ENCODE data around the gene C8A. TPM values are rescaled to one million over a fixed set of nuclear protein-coding genes. Genes with fewer than 3 reads are reported as not detected.

The C8A gene
- total RNA-seq, 1 donor from 2014 or later, result 0.16 TPM

DNA sequence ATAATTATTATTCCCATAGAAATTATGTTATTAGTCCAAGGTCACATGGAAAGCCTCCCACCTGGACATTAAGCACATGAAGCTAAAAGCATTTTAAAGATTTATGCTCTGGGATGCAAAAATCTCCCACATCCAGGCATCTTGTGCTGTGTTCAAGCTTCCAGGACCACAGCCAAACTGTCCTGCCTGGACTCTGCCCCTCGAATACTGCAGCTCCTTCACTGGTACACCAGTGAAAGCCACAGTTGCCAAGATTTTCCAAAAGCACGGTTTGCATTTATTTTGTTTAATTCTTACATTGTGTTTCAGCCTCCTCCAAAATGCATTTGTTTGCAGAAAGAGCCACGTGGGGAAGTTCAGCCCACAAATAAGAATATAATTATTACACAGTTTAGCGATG is 72.6 kb downstream of the C8A start:
- no peak for DNase-seq (ENCODE audit: low spot score)

DNA sequence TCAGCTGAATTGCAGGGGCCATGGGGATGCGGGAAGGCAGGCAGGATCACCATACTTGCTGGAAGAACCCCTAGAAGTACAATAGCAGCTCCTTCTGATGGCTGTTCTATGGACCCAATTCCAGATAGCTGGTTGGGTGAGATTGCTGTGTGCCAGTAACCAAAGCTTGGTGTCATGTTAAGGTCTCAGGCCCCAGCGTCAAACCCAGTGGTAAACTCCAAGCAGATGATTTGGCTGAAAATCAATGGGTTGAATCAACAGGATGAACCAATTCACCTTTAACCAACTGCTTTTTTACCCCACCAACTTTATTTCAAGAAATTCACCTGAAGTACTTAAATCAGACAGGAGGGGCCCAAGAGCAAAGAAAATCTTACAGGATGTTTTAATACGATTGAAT is 73.4 kb downstream of the C8A start:
- DNase-seq (ENCODE audit: low spot score), result no peak

DNA sequence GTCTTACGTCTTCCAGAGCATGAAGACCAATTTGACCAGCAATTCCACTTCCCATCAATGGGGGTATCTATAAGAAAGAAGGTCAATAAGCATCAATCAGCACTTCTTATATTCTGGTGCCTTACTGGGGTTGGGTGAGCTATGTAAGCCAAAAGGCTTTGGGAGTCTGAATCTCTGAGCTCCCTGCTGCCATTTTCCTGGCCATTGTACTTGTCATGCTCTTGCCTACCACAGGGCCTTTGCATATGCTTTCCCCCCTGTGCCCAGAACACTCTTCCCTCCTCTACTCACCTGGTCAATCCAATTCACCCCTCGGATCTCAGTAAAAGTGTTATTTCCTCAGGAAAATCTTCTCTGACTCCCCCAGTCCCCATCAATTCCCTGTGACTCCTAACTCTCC is 74.9 kb downstream of the C8A start:
- DNase-seq (ENCODE audit: low spot score), result no peak

DNA sequence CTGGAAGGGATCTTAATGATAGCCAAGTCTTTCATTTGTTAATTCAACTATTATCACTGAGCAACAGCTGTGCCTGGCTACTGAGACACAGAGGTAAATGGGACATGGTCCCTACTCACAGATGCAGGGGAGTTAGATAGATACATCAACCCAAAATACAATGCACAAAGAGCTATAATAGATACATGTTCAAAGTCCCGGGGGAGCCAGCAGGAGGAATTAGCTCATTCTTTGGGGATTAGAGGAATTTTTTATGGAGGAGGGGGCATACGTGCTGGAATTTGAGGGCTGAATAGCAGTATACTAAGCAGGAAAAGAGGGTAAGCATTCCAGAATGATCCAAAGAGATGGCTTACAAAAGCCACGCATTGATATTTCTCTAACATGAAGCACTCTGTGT is 76.6 kb downstream of the C8A start:
- no peak for DNase-seq (ENCODE audit: low spot score)

DNA sequence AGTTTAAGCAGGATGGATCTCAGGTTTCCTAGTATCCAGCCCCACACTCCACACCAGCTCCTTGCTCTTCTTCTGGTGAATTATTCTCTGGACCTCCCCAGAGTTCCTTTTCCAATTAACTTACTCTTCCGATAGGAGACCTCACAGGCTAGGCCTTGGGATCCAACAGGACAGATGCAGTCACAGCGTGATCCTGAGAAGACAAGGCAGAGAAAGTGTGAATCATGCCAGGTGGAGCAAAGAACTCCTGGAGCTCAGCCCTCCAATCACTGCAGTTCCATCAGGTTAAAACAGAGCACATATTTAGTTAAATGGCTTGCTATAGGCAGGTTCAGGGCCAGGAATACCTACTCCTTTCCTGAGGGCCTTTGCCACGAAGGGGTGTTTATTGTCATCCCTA is 77.1 kb downstream of the C8A start:
- DNase-seq (ENCODE audit: low spot score), result no peak

DNA sequence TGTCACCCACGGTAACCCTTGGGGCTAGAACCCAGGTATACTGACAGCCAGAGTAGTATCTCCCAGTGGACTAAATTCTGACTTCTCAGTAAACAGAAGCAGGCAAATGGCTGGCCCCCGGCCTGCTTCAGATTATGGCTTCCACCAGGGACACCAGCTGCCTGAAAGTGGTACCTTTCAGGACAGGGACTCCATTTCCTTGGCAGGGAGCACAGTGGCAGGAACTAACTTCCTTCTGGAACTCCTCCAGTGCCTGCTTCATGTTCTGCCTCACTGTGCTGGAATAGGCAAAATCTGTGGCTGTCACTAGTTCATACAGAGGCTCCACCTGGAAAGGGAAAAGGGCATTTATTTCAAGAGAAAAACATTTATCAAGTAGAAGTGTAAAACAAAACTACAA is 78.6 kb downstream of the C8A start:
- DNase-seq (ENCODE audit: low spot score), result no peak

DNA sequence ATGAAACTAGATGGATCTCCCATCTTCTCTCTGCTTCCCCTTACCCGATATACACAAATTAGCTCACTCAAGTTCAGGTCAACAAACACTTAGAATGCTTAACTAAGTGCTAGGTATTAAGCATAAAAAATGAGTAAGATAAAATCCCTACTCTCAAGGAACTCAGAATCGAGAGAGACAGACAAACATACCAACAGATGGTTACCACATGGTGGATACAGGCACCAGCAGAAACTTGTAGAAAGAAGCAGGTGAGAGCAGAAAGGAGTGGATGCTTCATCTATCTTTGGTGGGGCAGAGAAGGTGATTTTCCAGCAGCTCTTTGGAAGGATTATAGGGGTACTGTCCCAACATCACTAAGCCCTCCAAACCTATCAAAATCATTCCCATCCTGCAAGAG is 79.0 kb downstream of the C8A start:
- no peak for DNase-seq (ENCODE audit: low spot score)

DNA sequence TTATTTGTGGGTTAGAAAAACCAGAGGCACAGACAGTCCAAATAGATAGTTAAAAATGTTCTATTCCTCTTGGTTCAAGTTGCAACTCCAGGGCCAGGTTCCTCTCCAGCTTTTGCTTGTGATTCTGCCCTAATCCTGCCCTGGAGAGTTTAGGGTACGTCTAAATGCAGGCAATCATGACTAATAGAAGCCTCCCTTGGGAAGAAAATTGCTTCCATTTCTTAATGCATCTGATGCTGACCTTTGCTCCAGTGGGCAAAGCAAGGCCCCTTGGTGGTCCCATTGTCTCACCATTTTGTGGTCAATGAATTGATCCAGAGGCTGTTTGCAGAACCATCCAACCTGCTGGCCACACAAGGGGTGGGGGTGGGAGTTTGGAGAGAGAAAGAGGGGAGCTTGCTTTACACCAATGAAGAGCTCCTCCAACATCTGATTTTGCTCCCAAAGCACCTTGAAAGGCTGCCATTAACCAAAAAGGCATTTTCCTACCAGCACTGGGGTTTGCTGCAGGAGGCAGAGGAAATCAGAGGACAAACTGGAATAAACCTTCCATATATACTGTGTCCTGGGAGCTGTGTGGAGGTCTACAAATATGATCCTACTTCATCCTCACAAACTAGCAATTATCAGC is 79.9 kb downstream of the C8A start:
- DNase-seq (ENCODE audit: low spot score), result no peak

DNA sequence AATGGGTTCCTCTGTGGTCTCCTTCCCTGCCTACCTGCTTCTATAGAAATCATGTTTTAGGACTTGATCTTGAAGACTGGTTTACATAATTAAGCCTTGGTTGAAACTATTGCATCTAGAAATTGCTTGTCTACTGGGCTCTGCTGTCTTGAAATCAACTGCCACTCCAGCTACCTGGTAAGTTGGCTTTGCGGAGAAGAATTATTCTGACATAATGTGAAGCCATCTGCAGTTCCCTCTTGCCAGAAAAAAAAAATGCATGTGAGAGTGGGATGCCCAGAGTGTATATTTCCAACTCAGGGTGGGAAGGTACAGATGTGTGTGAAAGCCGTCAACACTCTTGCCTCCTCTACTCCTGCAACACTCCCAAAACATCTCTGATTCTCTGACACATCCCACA is 84.0 kb downstream of the C8A start:
- DNase-seq (ENCODE audit: low spot score), result no peak

DNA sequence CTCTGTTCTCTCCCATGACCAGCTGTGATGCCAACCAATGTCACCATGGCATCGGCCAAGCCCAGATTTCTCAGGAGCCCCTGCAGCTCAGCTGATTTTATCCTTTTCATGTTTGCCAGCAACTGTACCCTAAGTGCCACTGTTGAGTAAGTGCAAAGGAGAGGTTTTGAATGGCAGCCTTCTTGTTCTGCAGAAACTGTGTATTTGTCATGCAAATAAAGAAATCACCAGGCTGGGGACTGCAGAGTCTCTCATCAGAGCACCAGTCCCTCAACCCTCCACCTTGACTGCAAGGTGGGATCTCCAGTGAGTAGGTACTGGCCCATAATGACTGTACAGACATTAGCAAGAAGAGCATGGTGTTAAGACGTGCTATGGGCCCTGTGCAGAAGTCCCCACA is 84.6 kb downstream of the C8A start:
- no peak for DNase-seq (ENCODE audit: low spot score)

DNA sequence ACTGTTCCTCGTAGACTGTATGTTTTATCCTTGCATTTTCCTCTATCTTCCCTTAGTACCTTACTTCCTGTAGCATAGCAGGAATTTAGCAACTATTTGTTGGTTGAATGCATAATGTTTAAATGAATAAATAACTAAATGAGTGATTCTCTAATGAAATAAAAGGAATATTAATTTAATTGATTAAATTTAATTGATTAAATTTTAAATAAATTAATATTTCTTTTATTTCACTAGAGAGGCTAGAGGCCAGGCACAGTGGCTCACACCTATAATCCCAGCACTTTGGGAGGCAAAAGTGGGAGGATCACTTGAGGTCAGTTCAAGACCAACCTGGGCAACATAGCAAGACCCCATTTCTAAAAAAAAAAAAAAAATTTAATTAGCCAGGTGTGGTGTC is 85.4 kb downstream of the C8A start:
- DNase-seq (ENCODE audit: low spot score), result no peak

DNA sequence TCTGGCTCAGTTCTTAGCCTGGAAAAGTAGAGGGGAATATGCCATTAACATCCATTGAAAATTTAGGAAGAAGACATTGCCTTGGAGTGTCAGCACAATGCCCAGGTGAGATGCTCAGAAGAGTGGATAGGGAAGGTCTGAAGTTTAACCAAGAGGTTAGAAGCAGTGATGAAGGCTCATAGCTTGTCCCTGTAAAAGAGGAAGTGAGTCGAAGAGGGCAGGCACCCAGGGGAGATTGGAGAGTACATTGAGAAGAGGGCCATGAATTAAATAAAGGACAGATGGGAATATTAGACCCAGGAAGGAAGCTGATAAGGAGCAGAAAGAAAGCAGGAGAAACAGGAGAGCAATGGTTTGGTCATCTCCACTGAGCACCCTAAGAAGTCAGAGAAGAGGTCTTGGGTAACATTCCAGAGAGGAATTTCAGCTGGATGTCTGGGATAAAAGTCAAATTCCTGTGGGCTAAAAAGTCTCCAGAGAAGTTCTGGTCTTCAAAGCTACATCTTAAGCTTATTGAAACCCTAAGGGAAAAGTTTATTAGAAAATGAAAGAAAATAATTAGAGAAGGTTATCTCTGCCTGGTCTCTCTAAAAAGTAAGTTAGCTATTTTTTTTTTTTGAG is 93.9 kb downstream of the C8A start:
- DNase-seq (ENCODE audit: low spot score), result no peak

DNA sequence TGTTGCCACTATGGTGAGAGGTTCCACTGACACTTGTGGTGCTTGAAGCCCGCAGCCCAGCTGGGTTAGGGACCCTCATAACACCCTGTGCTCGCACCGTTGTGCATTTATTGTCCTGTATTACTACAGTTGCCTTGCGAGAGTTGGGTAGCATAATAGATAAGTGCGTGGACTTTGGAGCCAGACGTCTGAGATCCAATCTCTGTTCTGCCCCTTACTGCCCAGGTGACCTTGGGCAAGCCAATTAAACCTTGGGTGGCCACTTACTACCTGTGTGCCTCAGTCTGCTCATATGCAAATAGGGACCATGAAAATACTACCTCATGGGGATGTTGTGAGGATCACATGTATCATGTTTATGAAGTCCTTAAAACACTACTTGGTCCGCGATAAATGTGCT is 97.9 kb downstream of the C8A start:
- no peak for DNase-seq (ENCODE audit: low spot score)

DNA sequence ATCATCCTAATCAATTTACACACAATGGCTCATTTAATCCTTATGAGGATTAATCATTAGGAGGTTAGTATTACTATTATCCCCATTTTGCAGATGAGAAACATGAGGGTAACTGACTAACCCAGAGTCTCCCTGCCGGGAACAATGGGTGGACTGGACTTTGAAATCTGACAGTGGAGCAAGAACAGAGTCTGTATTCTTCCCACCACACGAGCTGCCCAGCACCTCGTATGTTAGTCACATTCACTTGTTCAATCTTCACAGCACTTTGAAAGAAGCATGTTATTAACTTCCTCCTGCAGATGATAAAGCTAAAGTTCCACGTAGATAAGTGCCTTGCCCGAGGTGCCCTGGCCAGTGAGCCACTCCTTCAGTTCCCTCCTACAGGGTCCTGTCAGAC is 98.8 kb downstream of the C8A start:
- DNase-seq (ENCODE audit: low spot score), result no peak

DNA sequence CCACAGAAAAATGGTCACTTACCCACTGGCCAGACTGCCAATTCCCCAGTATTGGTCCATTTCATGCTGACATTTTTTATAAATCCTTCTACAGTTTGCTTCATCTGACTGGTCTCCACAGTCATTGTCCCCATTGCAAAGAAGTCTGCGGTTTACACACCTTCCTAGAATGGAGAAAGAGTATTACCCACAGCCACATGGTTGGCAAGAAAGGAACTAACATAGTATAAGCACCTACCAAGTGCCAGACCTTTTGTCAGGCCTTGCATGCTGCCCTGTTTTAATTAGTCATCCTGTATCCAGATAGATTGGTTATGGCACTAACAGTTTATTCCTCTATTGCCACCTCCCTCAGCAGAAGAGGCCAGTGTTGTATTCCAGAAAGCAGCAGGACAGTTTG is 100.1 kb downstream of the C8A start:
- DNase-seq (ENCODE audit: low spot score), result no peak

DNA sequence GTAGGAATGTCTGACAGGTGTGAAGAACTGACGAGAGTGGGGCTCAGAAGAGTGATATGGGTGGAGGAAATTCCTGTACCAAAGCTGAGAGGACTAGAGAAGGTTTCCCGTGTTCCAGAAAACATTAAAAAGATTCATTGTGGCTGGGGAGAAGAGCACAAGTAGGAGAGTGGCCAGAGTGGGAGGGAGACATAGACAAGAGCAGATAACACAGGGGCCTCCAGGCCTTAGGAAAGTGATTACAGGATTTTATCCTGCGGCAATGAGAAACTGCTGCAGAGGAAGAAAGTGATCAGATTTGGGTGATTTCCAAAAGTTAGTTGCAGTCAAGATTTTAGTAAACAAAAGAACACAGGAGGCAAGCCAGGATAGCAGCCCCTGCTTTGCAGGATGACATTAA is 103.3 kb downstream of the C8A start:
- no peak for DNase-seq (ENCODE audit: low spot score)

DNA sequence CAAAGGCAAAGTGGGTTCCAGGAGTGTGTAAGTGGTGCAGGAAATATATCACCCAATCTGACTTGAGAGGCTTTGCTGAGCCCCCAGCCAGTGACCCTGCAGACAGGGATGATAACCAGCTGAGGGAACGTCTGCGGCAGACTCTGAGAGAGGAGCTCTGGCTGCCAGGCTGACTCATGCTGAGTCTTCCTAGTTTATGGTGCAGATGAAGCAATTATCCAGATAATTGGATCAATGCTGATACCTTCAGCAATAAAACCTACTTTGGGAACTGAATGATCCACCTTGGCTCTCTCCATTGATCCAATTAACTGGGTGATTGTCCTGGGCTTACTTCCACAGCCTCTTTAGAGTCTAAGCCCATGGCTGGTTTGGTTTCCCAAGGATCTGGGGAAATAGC is 103.9 kb downstream of the C8A start:
- no peak for DNase-seq (ENCODE audit: low spot score)

DNA sequence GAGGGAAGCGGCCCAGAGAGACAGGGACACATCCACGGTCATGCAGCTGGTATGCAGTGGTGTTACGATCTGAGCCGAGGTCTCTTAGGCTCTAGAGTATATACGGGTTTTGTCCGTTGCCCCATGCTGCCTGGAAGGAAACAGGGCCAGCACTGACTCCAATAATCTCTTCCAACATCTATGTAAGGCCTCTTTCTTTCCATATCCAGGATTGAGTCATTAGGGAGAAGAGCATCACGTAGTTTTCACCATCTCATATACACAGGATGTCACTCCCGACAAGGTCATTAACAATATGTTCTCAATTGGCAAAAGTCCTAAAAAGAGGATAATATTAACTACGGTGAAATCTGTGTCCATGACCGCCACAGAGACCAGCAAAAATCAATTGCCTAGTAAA is 106.8 kb downstream of the C8A start:
- DNase-seq (ENCODE audit: low spot score), result no peak

DNA sequence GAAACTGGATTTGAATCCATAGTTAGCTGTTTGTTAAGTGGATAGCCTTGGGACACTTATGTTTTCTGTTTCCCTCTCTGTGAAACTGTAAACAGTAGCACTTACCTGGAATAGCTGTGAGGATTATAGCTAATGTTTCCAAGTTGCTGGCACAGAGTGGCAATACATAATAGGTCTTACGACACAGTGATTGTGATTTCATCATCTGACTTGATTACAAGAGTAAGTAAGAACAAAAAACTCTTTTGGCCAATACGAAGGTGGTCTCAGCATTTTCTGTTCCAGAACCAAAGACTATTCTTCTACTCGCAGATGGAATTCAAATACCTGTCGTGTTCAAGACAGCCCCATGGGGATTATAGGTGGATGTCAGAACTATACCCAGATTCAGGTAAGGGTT is 109.1 kb downstream of the C8A start:
- DNase-seq (ENCODE audit: low spot score), result no peak

DNA sequence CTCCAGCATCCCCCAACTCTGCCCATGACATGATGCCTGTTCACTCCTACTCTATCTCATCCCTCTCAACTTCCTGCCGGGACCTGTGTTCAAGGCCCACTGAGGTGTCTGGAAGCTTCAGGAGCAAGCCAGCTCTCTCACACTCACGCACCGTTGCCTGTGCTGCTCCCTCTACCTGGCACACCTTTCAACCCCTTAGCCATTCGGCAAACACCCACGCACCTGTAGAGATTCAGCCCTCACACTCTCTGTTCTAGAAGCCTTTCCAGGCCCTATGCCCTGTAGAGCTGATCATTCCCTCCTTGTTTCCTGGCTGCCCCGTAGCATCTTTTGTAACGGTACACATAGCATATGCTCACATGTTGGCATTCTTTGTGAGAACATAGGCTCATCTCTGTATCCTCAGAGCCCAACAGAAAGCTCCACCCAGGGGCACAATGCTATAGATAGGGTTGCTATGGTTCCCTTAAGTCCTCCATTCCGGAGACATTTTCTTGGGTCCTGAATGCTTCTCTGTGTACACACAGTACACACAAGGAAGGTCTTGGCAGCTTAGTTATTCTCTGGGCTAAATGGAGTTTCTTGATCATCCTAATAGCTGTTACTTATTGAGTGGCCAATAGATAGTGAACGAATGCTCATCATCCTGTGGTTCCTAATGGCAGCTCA is 109.9 kb downstream of the C8A start:
- no peak for DNase-seq (ENCODE audit: low spot score)

DNA sequence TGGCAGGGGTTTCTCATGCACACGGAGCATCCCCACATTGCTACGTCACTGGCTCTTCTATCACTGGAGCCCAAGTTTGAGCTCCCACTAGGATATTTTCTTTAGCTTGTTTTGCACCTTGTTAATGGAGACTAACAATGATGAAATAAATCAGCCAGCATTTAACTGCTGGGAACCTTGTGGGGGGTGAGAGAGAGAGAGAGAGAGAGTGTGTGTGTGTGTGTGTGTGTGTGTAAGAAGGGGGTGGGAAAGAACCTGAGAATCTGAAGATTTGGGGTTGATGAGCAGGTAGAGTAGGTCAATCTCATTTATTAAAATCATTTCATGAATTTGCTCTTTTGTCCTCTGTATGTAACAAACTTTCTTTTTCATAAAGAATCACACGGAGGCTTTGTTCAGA is 110.6 kb downstream of the C8A start:
- DNase-seq (ENCODE audit: low spot score), result no peak

DNA sequence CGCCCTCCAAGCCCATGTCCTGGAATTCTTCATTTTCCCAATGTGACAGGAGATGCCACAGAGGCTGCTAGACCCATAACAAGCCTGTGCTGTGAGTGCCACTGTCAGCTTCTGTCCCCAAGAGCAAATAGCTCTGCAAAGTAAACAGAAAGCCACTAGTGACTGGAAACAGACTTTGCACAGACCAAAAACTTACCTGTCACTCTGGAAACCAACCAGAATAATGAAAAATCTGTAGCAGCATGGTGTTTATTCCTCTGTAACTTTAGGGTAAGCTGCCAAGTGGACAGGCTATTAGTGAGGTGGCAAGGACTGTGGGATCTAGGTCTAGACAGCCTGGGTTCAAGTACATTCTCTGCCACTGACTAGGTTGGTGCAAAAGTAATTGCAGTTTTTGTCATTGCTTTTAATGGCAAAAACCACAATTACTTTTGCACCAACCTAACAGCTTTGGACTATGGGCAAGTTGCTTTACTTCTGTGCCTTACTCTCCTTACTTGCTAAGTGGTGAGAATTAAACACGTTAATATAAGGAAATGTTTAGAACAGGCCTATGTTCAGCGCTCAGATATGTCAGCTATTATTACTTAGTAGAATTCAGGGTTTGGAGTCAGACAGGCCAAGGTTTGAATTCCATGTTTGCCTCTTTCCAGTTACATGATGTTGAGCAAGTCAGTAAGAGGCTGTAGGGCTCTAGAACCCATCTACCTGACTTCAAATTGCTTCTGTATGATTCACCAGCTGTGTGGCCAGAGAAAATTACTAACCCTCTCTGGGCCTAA is 111.5 kb downstream of the C8A start, which contains the start of gene C8B:
Gene C8B, minus strand, starts transcription at position 100 of the 782 bp plus-strand sequence. Its CDS starts 67 bp downstream, at position 33.
- DNase-seq (ENCODE audit: low spot score), result no peak

DNA sequence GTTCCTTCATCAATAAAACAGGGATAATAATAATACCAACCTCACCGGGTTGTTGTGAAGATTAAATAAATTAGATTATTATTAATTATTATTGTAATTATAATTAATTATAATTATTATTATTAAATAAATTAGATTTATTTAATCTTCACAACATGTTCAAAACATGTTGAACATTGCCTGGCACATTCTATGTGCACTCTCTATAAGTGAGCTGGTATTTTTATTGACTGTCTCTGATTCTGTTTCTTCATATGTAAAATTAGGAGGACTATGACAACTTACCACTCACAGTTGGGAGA is 112.1 kb downstream of the C8A start:
- DNase-seq (ENCODE audit: low spot score), result no peak
